ENCODE data around the gene LRP2. TPM values are rescaled to one million over a fixed set of nuclear protein-coding genes. Genes with fewer than 3 reads are reported as not detected.
A peak's percentile ranks its signal among the peaks of the same experiment; 100 is the strongest.

LRP2 gene
- total and polyA plus RNA-seq, 4 donors, result 0.09 TPM; not detected in 3

GRCh38 chr2:169386722-169387121, 24.4 kb upstream of the LRP2 start:
- 45 to 46% methylated on average over 2 of the region's 2 CpGs for WGBS, 2 donors
- intact Hi-C loops (cut with DNase I), result no loop called here

GRCh38 chr2:169384816-169385215, 22.5 kb upstream of the LRP2 start:
- 92 to 93% methylated on average over 6 of the region's 6 CpGs for WGBS, 2 donors
- Histone ChIP-seq H3K4me3 (ENCODE audit: low read length in 2 of 2) (no peak overlapping the region), H3K27me3 (ENCODE audit: control insufficient read depth in 1 of 2, insufficient read depth in 2 of 2, low read length in 1 of 2) (no peaks in the 10 kb centered on the region), H3K36me3 (ENCODE audit: control insufficient read depth in 1 of 2, insufficient read depth in 2 of 2, low read length in 1 of 2) (no peaks in the 10 kb centered on the region), H3K27ac (ENCODE audit: low read depth in 1 of 2, low read length in 2 of 2) (no peak overlapping the region), H3K9me3 (ENCODE audit: control insufficient read depth, low read length) (no peaks in the 10 kb centered on the region), H3K4me1 (ENCODE audit: control insufficient read depth in 1 of 2, insufficient read depth in 2 of 2, low read length in 2 of 2) (no peaks in the 10 kb centered on the region)
- DNase-seq (no peak), ATAC-seq (ENCODE audit: low FRiP score) (no peak)
- intact Hi-C loops (cut with DNase I), result no loop called here

More at GRCh38 chr2:169386722-169387121, 24.4 kb upstream of the LRP2 start:
- Histone ChIP-seq H3K27ac (ENCODE audit: low read depth in 1 of 2, low read length in 2 of 2) (no peak overlapping the region), H3K27me3 (ENCODE audit: control insufficient read depth in 1 of 2, insufficient read depth in 2 of 2, low read length in 1 of 2) (no peaks in the 10 kb centered on the region), H3K4me3 (ENCODE audit: low read length in 2 of 2) (no peak overlapping the region), H3K36me3 (ENCODE audit: control insufficient read depth in 1 of 2, insufficient read depth in 2 of 2, low read length in 1 of 2) (no peaks in the 10 kb centered on the region), H3K9me3 (ENCODE audit: control insufficient read depth, low read length) (no peaks in the 10 kb centered on the region), H3K4me1 (ENCODE audit: control insufficient read depth in 1 of 2, insufficient read depth in 2 of 2, low read length in 2 of 2) (no peaks in the 10 kb centered on the region)
- DNase-seq, result no peak
- ATAC-seq (ENCODE audit: low FRiP score), result no peak

- DNase-seq (no peak), ATAC-seq (ENCODE audit: low FRiP score) (no peak)
- H3K4me1 ChIP-seq (ENCODE audit: control insufficient read depth in 1 of 2, insufficient read depth in 2 of 2, low read length in 2 of 2), result no peaks in the 10 kb centered on the region
- 73 to 74% methylated on average over 4 of the region's 4 CpGs for WGBS, 2 donors
- no peaks in the 10 kb centered on the region for H3K36me3 ChIP-seq (ENCODE audit: control insufficient read depth in 1 of 2, insufficient read depth in 2 of 2, low read length in 1 of 2)
- no peaks in the 10 kb centered on the region for H3K27me3 ChIP-seq (ENCODE audit: control insufficient read depth in 1 of 2, insufficient read depth in 2 of 2, low read length in 1 of 2)
- H3K9me3 ChIP-seq (ENCODE audit: control insufficient read depth, low read length), result no peaks in the 10 kb centered on the region
- intact Hi-C loops (cut with DNase I), result no loop called here
- H3K4me3 ChIP-seq (ENCODE audit: low read length in 2 of 2), result no peak overlapping the region
- no peak overlapping the region for H3K27ac ChIP-seq (ENCODE audit: low read depth in 1 of 2, low read length in 2 of 2)
These were observed 10.2 kb upstream of the LRP2 start for GRCh38 chr2:169372561-169372960.

GRCh38 chr2:169366066-169366465, 3.7 kb upstream of the LRP2 start:
- no peaks in the 10 kb centered on the region for H3K36me3 ChIP-seq (ENCODE audit: control insufficient read depth in 1 of 2, insufficient read depth in 2 of 2, low read length in 1 of 2)
- intact Hi-C loops (cut with DNase I), result no loop called here
- H3K27me3 ChIP-seq (ENCODE audit: control insufficient read depth in 1 of 2, insufficient read depth in 2 of 2, low read length in 1 of 2), result no peaks in the 10 kb centered on the region
- no peak overlapping the region for H3K27ac ChIP-seq (ENCODE audit: low read depth in 1 of 2, low read length in 2 of 2)
- ATAC-seq (ENCODE audit: low FRiP score), result no peak
- H3K9me3 ChIP-seq (ENCODE audit: control insufficient read depth, low read length), result no peaks in the 10 kb centered on the region
- no peak overlapping the region for H3K4me3 ChIP-seq (ENCODE audit: low read length in 2 of 2)
- DNase-seq, result no peak
- H3K4me1 ChIP-seq (ENCODE audit: control insufficient read depth in 1 of 2, insufficient read depth in 2 of 2, low read length in 2 of 2), result no peaks in the 10 kb centered on the region

GRCh38 chr2:169365029-169365480, 2.7 kb upstream of the LRP2 start:
- Histone ChIP-seq H3K27ac (ENCODE audit: low read depth in 1 of 2, low read length in 2 of 2) (no peak overlapping the region), H3K4me3 (ENCODE audit: low read length in 2 of 2) (peak overlapping the region in 1 of 2 donors; percentile 36), H3K27me3 (ENCODE audit: control insufficient read depth in 1 of 2, insufficient read depth in 2 of 2, low read length in 1 of 2) (no peaks in the 10 kb centered on the region), H3K4me1 (ENCODE audit: control insufficient read depth in 1 of 2, insufficient read depth in 2 of 2, low read length in 2 of 2) (no peaks in the 10 kb centered on the region), H3K36me3 (ENCODE audit: control insufficient read depth in 1 of 2, insufficient read depth in 2 of 2, low read length in 1 of 2) (no peaks in the 10 kb centered on the region), H3K9me3 (ENCODE audit: control insufficient read depth, low read length) (no peaks in the 10 kb centered on the region)
- 28 to 30% methylated on average over 4 of the region's 4 CpGs for WGBS, 2 donors
- DNase-seq, result no peak
- no peak for ATAC-seq (ENCODE audit: low FRiP score)
- intact Hi-C loops (cut with DNase I), result no loop called here

GRCh38 chr2:169363560-169364150, 1.3 kb upstream of the LRP2 start:
- H3K27me3 ChIP-seq (ENCODE audit: control insufficient read depth in 1 of 2, insufficient read depth in 2 of 2, low read length in 1 of 2), result no peaks in the 10 kb centered on the region

GRCh38 chr2:169362894-169363559, 693 bp upstream of the LRP2 start:
- H3K27me3 ChIP-seq (ENCODE audit: control insufficient read depth in 1 of 2, insufficient read depth in 2 of 2, low read length in 1 of 2), result no peaks in the 10 kb centered on the region
- no peaks in the 10 kb centered on the region for H3K36me3 ChIP-seq (ENCODE audit: control insufficient read depth in 1 of 2, insufficient read depth in 2 of 2, low read length in 1 of 2)
- intact Hi-C loops (cut with DNase I), result no loop called here
- DNase-seq (no peak), ATAC-seq (ENCODE audit: low FRiP score) (no peak)
- no peaks in the 10 kb centered on the region for H3K9me3 ChIP-seq (ENCODE audit: control insufficient read depth, low read length)
- WGBS, 2 donors, result 1 to 2% methylated on average over 24 of the region's 24 CpGs
- no peaks in the 10 kb centered on the region for H3K4me1 ChIP-seq (ENCODE audit: control insufficient read depth in 1 of 2, insufficient read depth in 2 of 2, low read length in 2 of 2)
- H3K27ac ChIP-seq (ENCODE audit: low read depth in 1 of 2, low read length in 2 of 2), result no peak overlapping the region
- peak overlapping the region; percentile 23 to 67 for H3K4me3 ChIP-seq (ENCODE audit: low read length in 2 of 2)

More at GRCh38 chr2:169363560-169364150, 1.3 kb upstream of the LRP2 start:
- intact Hi-C loops (cut with DNase I), result no loop called here
- DNase-seq, result peak; percentile 50 to 78
- Histone ChIP-seq H3K4me3 (ENCODE audit: low read length in 2 of 2) (peak overlapping the region; percentile 23 to 67), H3K27ac (ENCODE audit: low read depth in 1 of 2, low read length in 2 of 2) (no peak overlapping the region), H3K9me3 (ENCODE audit: control insufficient read depth, low read length) (no peaks in the 10 kb centered on the region), H3K36me3 (ENCODE audit: control insufficient read depth in 1 of 2, insufficient read depth in 2 of 2, low read length in 1 of 2) (no peaks in the 10 kb centered on the region), H3K4me1 (ENCODE audit: control insufficient read depth in 1 of 2, insufficient read depth in 2 of 2, low read length in 2 of 2) (no peaks in the 10 kb centered on the region)
- 1% methylated on average over 25 to 26 of the region's 26 CpGs for WGBS, 2 donors
- peak; percentile 51 for ATAC-seq (ENCODE audit: low FRiP score)

- 0% methylated on average over 32 of the region's 32 CpGs for WGBS, 2 donors
- no peaks in the 10 kb centered on the region for H3K27me3 ChIP-seq (ENCODE audit: control insufficient read depth in 1 of 2, insufficient read depth in 2 of 2, low read length in 1 of 2)
- DNase-seq (peak in 1 of 2 donors; percentile 73), ATAC-seq (ENCODE audit: low FRiP score) (no peak)
- H3K4me3 ChIP-seq (ENCODE audit: low read length in 2 of 2), result peak overlapping the region; percentile 1 to 8
- no peak overlapping the region for H3K27ac ChIP-seq (ENCODE audit: low read depth in 1 of 2, low read length in 2 of 2)
- H3K4me1 ChIP-seq (ENCODE audit: control insufficient read depth in 1 of 2, insufficient read depth in 2 of 2, low read length in 2 of 2), result no peaks in the 10 kb centered on the region
- H3K9me3 ChIP-seq (ENCODE audit: control insufficient read depth, low read length), result no peaks in the 10 kb centered on the region
- H3K36me3 ChIP-seq (ENCODE audit: control insufficient read depth in 1 of 2, insufficient read depth in 2 of 2, low read length in 1 of 2), result no peaks in the 10 kb centered on the region
- intact Hi-C loops (cut with DNase I), result no loop called here
These were observed 622 bp downstream of the LRP2 start for GRCh38 chr2:169361706-169362117.
